HepG2 (cell line): ENCODE results near the gene ZER1. TPM values are rescaled to one million over a fixed set of nuclear protein-coding genes. Genes with fewer than 3 reads are reported as not detected.
A peak's percentile ranks its signal among the peaks of the same experiment; 100 is the strongest.

Experiments used
- ATAC-seq: fragments of 200-7000 bp; cut with Tn5 transposase; 3 replicates; pipeline ENCODE4 v1.9.1; 2020; ENCODE audit warnings: mild to moderate bottlenecking, moderate library complexity
- BruUV-seq: library from RNA; stranded (reverse); fragments of 400-500 nt; replicated peaks from 2 replicates; lab custom pipeline; 2021; lab: Mats Ljungman, UMichigan
- CTCF ChIA-PET: fragments of 300-600 bp; formaldehyde crosslinking; extraction: SDS; loops from one replicate; lab custom pipeline; 2021; ENCODE audit warnings: low total read pairs, inconsistent platforms, low intra/inter-chr PET ratio; lab: Yijun Ruan, JAX
- POLR2A ChIA-PET: fragments of 350-600 bp; sonication (Branson Sonifier 250); formaldehyde crosslinking; loops from one replicate; lab custom pipeline; 2020; ENCODE audit warnings: antibody characterized with exemption, inconsistent platforms; lab: Yijun Ruan, JAX
- DNase-seq: peaks from one replicate; pipeline ENCODE4 v3.0.0-alpha.2; 2015; ENCODE audit warnings: low spot score
- FAIRE-seq: peaks from 3 replicates; lab custom pipeline; 2011; peaks lifted over from hg19 to GRCh38; lab: Jason Lieb, UNC
- H2AFZ ChIP-seq: one replicate; pipeline ENCODE4 v1.6.1; 2011; ENCODE audit warnings: low read length, inconsistent platforms
- H3K27ac ChIP-seq: fragments of 300-600 bp; 3 replicates; pipeline ENCODE4 v1.8.0; 2011; ENCODE audit warnings: mixed run types, mild to moderate bottlenecking, mixed read lengths, low read length, inconsistent platforms; ENCODE audit not compliant: insufficient read depth; ENCODE audit errors: extremely low read length
- H3K27me3 ChIP-seq, 2 experiments: fragments of 200-600 bp in 1 of 2; 2 replicates in 1 of 2; 3 replicates in 1 of 2; pipeline versions ENCODE4 v1.6.0 to v1.8.0; 2011; ENCODE audit warnings: low read length in 2 of 2, mild to moderate bottlenecking in 2 of 2, moderate library complexity in 2 of 2, inconsistent platforms in 1 of 2; ENCODE audit not compliant: insufficient read depth in 2 of 2, control insufficient read depth in 1 of 2
- H3K36me3 ChIP-seq, 2 experiments: fragments of 200-600 bp in 1 of 2; replicated peaks in 1 of 2; 2 replicates in 1 of 2; 3 replicates in 1 of 2; pipeline versions ENCODE4 v1.5.1 to v1.8.0; 2011; ENCODE audit warnings: low read length in 2 of 2, inconsistent platforms in 1 of 2; ENCODE audit not compliant: insufficient read depth in 2 of 2, control insufficient read depth in 1 of 2
- H3K4me1 ChIP-seq: 2 replicates; pipeline ENCODE4 v1.5.1; 2012; ENCODE audit warnings: low read length, inconsistent platforms; ENCODE audit not compliant: insufficient read depth
- H3K4me2 ChIP-seq: 2 replicates; pipeline ENCODE4 v1.6.0; 2011; ENCODE audit warnings: low read depth, low read length, inconsistent platforms
- H3K4me3 ChIP-seq, 3 experiments: fragments of 200-600 bp in 1 of 3; sonication (generic), shearing (Covaris generic) in 1 of 3; replicated peaks in 1 of 3; 2 replicates each; pipeline ENCODE4 v1.5.1; 2011 to 2016; ENCODE audit warnings: low read length in 3 of 3, inconsistent platforms in 2 of 3, low read depth in 2 of 3, mild to moderate bottlenecking in 2 of 3, control low read depth in 1 of 3, mixed read lengths in 1 of 3; ENCODE audit not compliant: insufficient read depth in 1 of 3
- H3K79me2 ChIP-seq: one replicate; pipeline ENCODE4 v1.6.1; 2011; ENCODE audit warnings: low read length, inconsistent platforms; ENCODE audit not compliant: insufficient read depth
- H3K9ac ChIP-seq: 2 replicates; pipeline ENCODE4 v1.6.0; 2011; ENCODE audit warnings: mild to moderate bottlenecking, low read depth, low read length, inconsistent platforms; ENCODE audit not compliant: insufficient read depth
- H3K9me3 ChIP-seq: 2 replicates; pipeline ENCODE4 v1.5.1; 2012; ENCODE audit warnings: mild to moderate bottlenecking, low read length
- H4K20me1 ChIP-seq: 2 replicates; pipeline ENCODE4 v1.6.0; 2011; ENCODE audit warnings: inconsistent platforms, mild to moderate bottlenecking, low read length, moderate library complexity; ENCODE audit not compliant: insufficient read depth
- AGO2 ChIP-seq: fragments of 200-400 bp; formaldehyde crosslinking; optimal IDR thresholded peaks from 2 replicates; pipeline ENCODE3; 2017; ENCODE audit warnings: mild to moderate bottlenecking, low read depth, low read length, moderate library complexity
- MAFF ChIP-seq: IDR thresholded peaks from 2 replicates; pipeline ENCODE4 v1.6.1; 2011; ENCODE audit warnings: low read depth, low read length, improper control_type of control experiment
- MEF2D ChIP-seq: sonication (generic); formaldehyde crosslinking; IDR thresholded peaks from 2 replicates; pipeline ENCODE4 v1.5.1; 2020; ENCODE audit warnings: mild to moderate bottlenecking, missing genetic modification reagents
- ZNF33A ChIP-seq: sonication (generic); formaldehyde crosslinking; IDR thresholded peaks from 2 replicates; pipeline ENCODE4 v1.5.1; 2020; ENCODE audit warnings: missing genetic modification reagents, mild to moderate bottlenecking, moderate library complexity, borderline replicate concordance
- ZNF496 ChIP-seq: sonication (generic); formaldehyde crosslinking; IDR thresholded peaks from 2 replicates; pipeline ENCODE4 v1.8.1; 2023; ENCODE audit warnings: mild to moderate bottlenecking, moderate library complexity, missing genetic modification reagents; ENCODE audit not compliant: insufficient replicate concordance
- ZNF629 ChIP-seq: sonication (generic); formaldehyde crosslinking; conservative IDR thresholded peaks from 2 replicates; pipeline ENCODE4 v1.5.0; 2020; ENCODE audit warnings: missing genetic modification reagents
- ZSCAN12 ChIP-seq: sonication (generic); formaldehyde crosslinking; IDR thresholded peaks from 2 replicates; pipeline ENCODE4 v1.9.0; 2021; ENCODE audit warnings: mild to moderate bottlenecking, missing genetic modification reagents
- WGBS: methylation state at CpG from one replicate; pipeline ENCODE4 v1.1.6; 2017; ENCODE audit warnings: low lambda C conversion rate; 5-methylcytosine and 5-hydroxymethylcytosine counted together
- in situ Hi-C: cut with HindIII; loops from 2 replicates; pipeline ENCODE4 v1.10.0; 2017; ENCODE audit warnings: low pct_unique_long_range_greater_than_20kb; ENCODE audit not compliant: extremely low pct_ligation_motif_present
- intact Hi-C: fragments of 100-400 bp; cut with micrococcal nuclease; formaldehyde crosslinking; loops from one replicate; pipeline ENCODE4 v1.10.0; 2022; ENCODE audit not compliant: unreplicated experiment
- polyA plus RNA-seq, 8 experiments: library from polyadenylated mRNA; depleted of rRNA in 3 of 8; stranded (reverse) in 7 of 8; unstranded in 1 of 8; fragments of >200 nt; fragmentation: Illumina TruSeq in 4 of 8; extraction: Trizol in 4 of 8; gene quantifications; 2 replicates each; pipeline versions ENCODE4 v1.2.1 to v1.2.3, GENCODE V29; 2011 to 2016; ENCODE audit warnings: low read depth in 4 of 8, missing spikeins in 1 of 8, mixed read lengths in 1 of 8; ENCODE audit not compliant: insufficient read depth in 1 of 8
- total RNA-seq, 5 experiments: library from RNA; depleted of rRNA; stranded (reverse); fragments of >200 nt; fragmentation: Illumina TruSeq; extraction: Trizol; gene quantifications; 2 replicates each; pipeline ENCODE4 v1.2.3, GENCODE V29; 2016; ENCODE audit warnings: low read depth in 1 of 5
- TF ChIP-seq, protein P1 (sequence below): fragments of 450-650 bp; IDR thresholded peaks from 2 replicates; pipeline ENCODE4 v1.6.1; 2017

The ZER1 gene
- total and polyA plus RNA-seq, 2 of the 13 experiments (the other 11 are each of a cell fraction or from before 2014, with no cell fraction given): 7.7 to 40.0 TPM

- FAIRE-seq (no peak), DNase-seq (no peak), ATAC-seq (peak; percentile 21; the same call in 2 of the 3 replicates)
- no peaks in the 10 kb centered on the region for H4K20me1 ChIP-seq
- CTCF ChIA-PET: no interaction called here
- no peak overlapping the region for H3K4me3 ChIP-seq
- no peak overlapping the region for H3K4me2 ChIP-seq
- no peaks in the 10 kb centered on the region for H3K79me2 ChIP-seq
- H3K4me1 ChIP-seq: peaks cover under 1% of the 10 kb centered on the region; the same call in 1 of the 2 replicates
- BruUV-seq: no TSS peak
- in situ Hi-C loops (no loop called here), intact Hi-C loops (no loop called here)
- no peak overlapping the region for H3K9ac ChIP-seq
- WGBS: 94% methylated on average over 17 of the region's 26 CpGs
- H3K27ac ChIP-seq: no peak overlapping the region
- peaks cover 7 to 19% of the 10 kb centered on the region in 2 experiments; a peak in 3 of 5 replicates for H3K36me3 ChIP-seq
- no peaks in the 10 kb centered on the region for H3K27me3 ChIP-seq
- POLR2A ChIA-PET: no interaction called here
- no peak overlapping the region for H2AFZ ChIP-seq
- TF ChIP-seq ZNF33A (no peak), AGO2 (peak; percentile 58)
- no peaks in the 10 kb centered on the region for H3K9me3 ChIP-seq
Observed at GRCh38 chr9:128712451-128713410, 59.0 kb downstream of the ZER1 start.

GRCh38 chr9:128707446-128707845 lies 64.3 kb downstream of the ZER1 start:
- DNase-seq (no peak), FAIRE-seq (no peak), ATAC-seq (no peak)
- H3K9me3 ChIP-seq: no peaks in the 10 kb centered on the region
- POLR2A ChIA-PET: interaction anchor here (1.0 kb wide), 1 partner anchor 17 kb away, joined by 3 read pairs; the partner anchor contains the start of gene ZDHHC12
- no peak overlapping the region for H3K4me3 ChIP-seq
- intact Hi-C loops: no loop called here
- no peaks in the 10 kb centered on the region for H3K27me3 ChIP-seq
- no peak overlapping the region for H3K27ac ChIP-seq
- WGBS: 96% methylated on average over 8 of the region's 8 CpGs
- H2AFZ ChIP-seq: no peak overlapping the region
- H3K79me2 ChIP-seq: peaks cover 8% of the 10 kb centered on the region
- H3K4me1 ChIP-seq: peaks cover 9% of the 10 kb centered on the region
- H3K9ac ChIP-seq: no peak overlapping the region
- H3K4me2 ChIP-seq: no peak overlapping the region
- TF ChIP-seq MEF2D (no peak), ZNF629 (CRISPR knock-in tag) (peak; percentile 53; the same call in 1 of the 2 replicates), ZNF496 (CRISPR knock-in tag) (no peak), MAFF (no peak), ZSCAN12 (CRISPR knock-in tag) (no peak)
- TF ChIP-seq, protein P1, sequence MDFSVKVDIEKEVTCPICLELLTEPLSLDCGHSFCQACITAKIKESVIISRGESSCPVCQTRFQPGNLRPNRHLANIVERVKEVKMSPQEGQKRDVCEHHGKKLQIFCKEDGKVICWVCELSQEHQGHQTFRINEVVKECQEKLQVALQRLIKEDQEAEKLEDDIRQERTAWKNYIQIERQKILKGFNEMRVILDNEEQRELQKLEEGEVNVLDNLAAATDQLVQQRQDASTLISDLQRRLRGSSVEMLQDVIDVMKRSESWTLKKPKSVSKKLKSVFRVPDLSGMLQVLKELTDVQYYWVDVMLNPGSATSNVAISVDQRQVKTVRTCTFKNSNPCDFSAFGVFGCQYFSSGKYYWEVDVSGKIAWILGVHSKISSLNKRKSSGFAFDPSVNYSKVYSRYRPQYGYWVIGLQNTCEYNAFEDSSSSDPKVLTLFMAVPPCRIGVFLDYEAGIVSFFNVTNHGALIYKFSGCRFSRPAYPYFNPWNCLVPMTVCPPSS: no peak
- in situ Hi-C loops: no loop called here
- BruUV-seq: no TSS peak
- H3K36me3 ChIP-seq: peaks cover 4 to 12% of the 10 kb centered on the region in 2 experiments; a peak in 4 of 5 replicates
- CTCF ChIA-PET: no interaction called here
- no peaks in the 10 kb centered on the region for H4K20me1 ChIP-seq
